SJSA1 (cell line): ENCODE results near the gene PARP16. TPM values are rescaled to one million over a fixed set of nuclear protein-coding genes. Genes with fewer than 3 reads are reported as not detected.

Experiments used
- total RNA-seq: library from RNA; depleted of rRNA; stranded (reverse); fragments of >200 nt; shearing (Covaris generic); gene quantifications from 2 replicates; pipeline ENCODE4 v1.2.3, GENCODE V29; 2014; rRNA removed

The PARP16 gene
- total RNA-seq, 1 experiment from 2014 or later: 7.4 TPM

Other genes starting within 250 kb of the PARP16 start
- gene SLC51B, start 241.5 kb downstream of the PARP16 start, total RNA-seq: 1.1 TPM in 1 of 2 replicates, not detected in the other
- gene RASL12, start 218.9 kb downstream of the PARP16 start, total RNA-seq: 175 and 181 TPM in 2 replicates
- not detected in 2 replicates for gene KBTBD13, start 210.1 kb downstream of the PARP16 start, total RNA-seq
- 0.38 and 0.87 TPM in 2 replicates for gene UBAP1L, start 171.7 kb downstream of the PARP16 start, total RNA-seq
- gene PDCD7, start 153.1 kb downstream of the PARP16 start, total RNA-seq: 25.8 and 29.4 TPM in 2 replicates
- gene CLPX, start 101.5 kb downstream of the PARP16 start, total RNA-seq: 22.6 and 33.2 TPM in 2 replicates
- gene CILP, start 75.4 kb downstream of the PARP16 start, total RNA-seq: not detected in 2 replicates
- gene RNU5A-1, start 9.2 kb upstream of the PARP16 start, total RNA-seq: not detected in 2 replicates
- not detected in 2 replicates for gene RNU5B-1, start 17.8 kb upstream of the PARP16 start, total RNA-seq
- gene IGDCC3, start 91.1 kb upstream of the PARP16 start, total RNA-seq: not detected in 2 replicates
- gene IGDCC4, start 136.1 kb upstream of the PARP16 start, total RNA-seq: 0.47 and 0.91 TPM in 2 replicates
- gene DPP8, start 230.8 kb upstream of the PARP16 start, total RNA-seq: 40.4 and 53.2 TPM in 2 replicates
- gene HACD3, start 243.6 kb upstream of the PARP16 start, total RNA-seq: 146 and 177 TPM in 2 replicates